Type B pancreatic cell (in vitro differentiated cells): Measurements from ENCODE around the gene MGMT. TPM values are rescaled to one million over a fixed set of nuclear protein-coding genes. Genes with fewer than 3 reads are reported as not detected.
A peak's percentile ranks its signal among the peaks of the same experiment; 100 is the strongest.

Experiments used
- DNase-seq: peaks from one replicate; pipeline ENCODE4 v3.0.0; 2021; ENCODE audit warnings: mixed read lengths; ENCODE audit not compliant: unreplicated experiment; ENCODE audit errors: extremely low spot score
- H3K27ac Mint-ChIP-seq: 2 replicates; pipeline ENCODE4 v1.8.0; 2021; ENCODE audit warnings: mild to moderate bottlenecking, mixed read lengths
- H3K27me3 Mint-ChIP-seq: 2 replicates; pipeline ENCODE4 v1.8.0; 2021; ENCODE audit warnings: mixed read lengths
- H3K36me3 Mint-ChIP-seq: 2 replicates; pipeline ENCODE4 v1.8.0; 2021; ENCODE audit warnings: mixed read lengths
- H3K4me1 Mint-ChIP-seq: one replicate; pipeline ENCODE4 v1.8.0; 2021; ENCODE audit warnings: mixed read lengths; ENCODE audit not compliant: unreplicated experiment
- H3K4me3 Mint-ChIP-seq: 2 replicates; pipeline ENCODE4 v1.8.0; 2021; ENCODE audit warnings: mild to moderate bottlenecking, mixed read lengths
- H3K9me3 Mint-ChIP-seq: 2 replicates; pipeline ENCODE4 v1.8.0; 2021; ENCODE audit warnings: mixed read lengths
- total RNA-seq: library from RNA; stranded (reverse); gene quantifications from 2 replicates; pipeline ENCODE4 v1.2.1, GENCODE V29; 2021; ENCODE audit warnings: low replicate concordance
- TF ChIP-seq, protein P1 (sequence below): fragments of 200-600 bp; sonication (generic); conservative IDR thresholded peaks from 2 replicates; pipeline ENCODE4 v1.5.0; 2021; ENCODE audit warnings: antibody characterized with exemption, mild to moderate bottlenecking

Gene MGMT
- total RNA-seq, 1 donor from 2014 or later, result 18.8 TPM

DNA sequence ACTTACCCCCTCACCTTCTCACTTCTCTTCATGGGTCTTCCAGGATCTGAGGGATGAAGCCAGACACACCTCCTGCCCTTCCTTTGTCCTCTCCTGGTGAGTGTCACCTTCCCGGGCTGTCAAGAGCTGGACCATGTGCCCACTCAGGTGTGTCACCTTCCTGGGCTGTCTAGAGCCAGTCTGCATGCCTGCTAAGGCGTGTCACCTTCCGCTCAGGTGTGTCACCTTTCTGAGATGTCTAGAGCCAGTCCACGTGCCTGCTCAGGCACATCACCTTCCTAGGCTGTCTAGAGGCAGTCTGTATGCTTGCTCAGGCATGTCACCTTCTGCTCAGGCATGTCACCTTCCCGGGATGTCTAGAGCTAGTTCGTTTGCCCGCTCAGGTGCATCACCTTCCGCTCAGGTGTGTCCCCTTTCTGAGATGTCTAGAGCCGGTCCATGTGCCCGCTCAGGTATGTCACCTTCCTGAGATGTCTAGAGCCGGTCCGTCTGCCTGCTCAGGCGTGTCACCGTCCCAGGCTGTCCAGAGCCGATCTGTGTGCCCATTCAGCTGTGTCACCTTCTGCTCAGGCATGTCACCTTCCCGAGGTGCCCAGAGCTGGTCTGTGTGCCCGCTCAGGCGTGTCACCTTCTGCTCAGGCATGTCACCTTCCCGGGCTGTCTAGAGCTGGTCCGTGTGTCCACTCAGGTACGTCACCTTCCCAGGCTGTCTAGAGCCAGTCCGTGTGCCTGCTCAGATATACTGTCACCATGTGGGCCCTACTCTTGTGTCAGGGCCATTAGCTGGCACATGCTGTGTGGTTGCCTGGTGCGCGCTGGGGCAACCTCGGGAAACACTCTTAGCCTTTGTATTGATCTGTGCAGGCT, 251.7 kb downstream of the MGMT start:
- Mint-ChIP-seq H3K27ac (peak overlapping the region; percentile 42), H3K9me3 (no peaks in the 10 kb centered on the region), H3K36me3 (peaks cover 12% of the 10 kb centered on the region), H3K27me3 (no peaks in the 10 kb centered on the region), H3K4me3 (no peak overlapping the region), H3K4me1 (no peaks in the 10 kb centered on the region)
- DNase-seq, result no peak
- TF ChIP-seq, protein P1, sequence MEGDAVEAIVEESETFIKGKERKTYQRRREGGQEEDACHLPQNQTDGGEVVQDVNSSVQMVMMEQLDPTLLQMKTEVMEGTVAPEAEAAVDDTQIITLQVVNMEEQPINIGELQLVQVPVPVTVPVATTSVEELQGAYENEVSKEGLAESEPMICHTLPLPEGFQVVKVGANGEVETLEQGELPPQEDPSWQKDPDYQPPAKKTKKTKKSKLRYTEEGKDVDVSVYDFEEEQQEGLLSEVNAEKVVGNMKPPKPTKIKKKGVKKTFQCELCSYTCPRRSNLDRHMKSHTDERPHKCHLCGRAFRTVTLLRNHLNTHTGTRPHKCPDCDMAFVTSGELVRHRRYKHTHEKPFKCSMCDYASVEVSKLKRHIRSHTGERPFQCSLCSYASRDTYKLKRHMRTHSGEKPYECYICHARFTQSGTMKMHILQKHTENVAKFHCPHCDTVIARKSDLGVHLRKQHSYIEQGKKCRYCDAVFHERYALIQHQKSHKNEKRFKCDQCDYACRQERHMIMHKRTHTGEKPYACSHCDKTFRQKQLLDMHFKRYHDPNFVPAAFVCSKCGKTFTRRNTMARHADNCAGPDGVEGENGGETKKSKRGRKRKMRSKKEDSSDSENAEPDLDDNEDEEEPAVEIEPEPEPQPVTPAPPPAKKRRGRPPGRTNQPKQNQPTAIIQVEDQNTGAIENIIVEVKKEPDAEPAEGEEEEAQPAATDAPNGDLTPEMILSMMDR, result no peak

DNA sequence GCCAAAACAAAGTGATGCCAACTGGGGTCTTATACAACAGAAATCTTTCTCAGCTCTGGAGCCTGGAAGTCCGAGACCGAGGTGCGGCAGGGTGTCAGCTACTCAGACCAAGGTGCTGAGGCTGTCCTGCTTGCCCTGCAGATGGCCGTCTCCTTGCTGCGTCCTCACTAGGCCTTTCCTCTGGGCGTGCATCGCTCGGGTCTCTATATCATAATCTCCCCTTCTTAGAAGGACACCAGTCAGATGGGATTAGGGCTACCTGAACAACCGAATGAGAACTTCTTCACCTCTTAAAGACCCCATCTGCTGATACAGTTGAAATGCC, 252.3 kb downstream of the MGMT start:
- H3K27ac Mint-ChIP-seq, result no peak overlapping the region
- H3K4me3 Mint-ChIP-seq, result no peak overlapping the region
- no peaks in the 10 kb centered on the region for H3K27me3 Mint-ChIP-seq
- no peaks in the 10 kb centered on the region for H3K9me3 Mint-ChIP-seq
- H3K36me3 Mint-ChIP-seq, result peaks cover 15% of the 10 kb centered on the region
- H3K4me1 Mint-ChIP-seq, result no peaks in the 10 kb centered on the region
- TF ChIP-seq, protein P1, result no peak
- DNase-seq, result no peak

DNA sequence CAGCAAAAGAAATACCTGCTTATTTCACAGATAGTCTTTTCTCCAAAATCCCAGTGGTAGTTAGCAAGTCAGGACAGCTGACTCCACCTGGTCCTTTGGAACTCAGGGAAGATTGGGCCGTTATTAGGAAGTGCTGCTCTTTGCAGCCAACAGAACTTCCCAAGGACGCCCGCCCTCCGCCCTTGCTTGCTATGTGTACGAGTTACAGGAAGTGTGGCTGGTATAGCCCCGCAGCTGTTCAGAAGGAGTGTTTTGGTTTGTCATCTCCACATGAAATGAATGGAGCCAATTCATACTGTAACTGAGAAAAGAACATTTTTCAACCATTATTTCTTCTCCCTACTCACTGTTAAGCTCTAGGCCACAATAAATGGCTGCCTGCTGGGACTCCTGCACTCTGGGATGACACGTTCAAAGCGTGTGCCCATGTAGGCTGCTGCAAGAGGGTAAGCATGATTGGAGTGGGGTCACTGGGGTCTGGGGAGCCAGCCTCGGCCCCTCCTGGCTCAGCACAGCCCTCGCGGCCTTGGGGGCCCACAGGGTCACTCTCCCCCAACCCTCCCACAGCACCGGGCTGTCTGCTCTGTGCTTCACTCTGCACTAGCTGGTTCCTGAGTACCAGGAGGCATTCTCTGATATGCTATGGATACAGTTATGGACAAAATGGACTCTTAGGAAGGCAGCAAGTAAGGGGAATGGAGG, 253.0 kb downstream of the MGMT start:
- TF ChIP-seq, protein P1, result no peak
- Mint-ChIP-seq H3K9me3 (no peaks in the 10 kb centered on the region), H3K27ac (no peak overlapping the region), H3K36me3 (peaks cover 16% of the 10 kb centered on the region), H3K4me1 (no peaks in the 10 kb centered on the region), H3K4me3 (no peak overlapping the region), H3K27me3 (no peaks in the 10 kb centered on the region)
- DNase-seq, result no peak

DNA sequence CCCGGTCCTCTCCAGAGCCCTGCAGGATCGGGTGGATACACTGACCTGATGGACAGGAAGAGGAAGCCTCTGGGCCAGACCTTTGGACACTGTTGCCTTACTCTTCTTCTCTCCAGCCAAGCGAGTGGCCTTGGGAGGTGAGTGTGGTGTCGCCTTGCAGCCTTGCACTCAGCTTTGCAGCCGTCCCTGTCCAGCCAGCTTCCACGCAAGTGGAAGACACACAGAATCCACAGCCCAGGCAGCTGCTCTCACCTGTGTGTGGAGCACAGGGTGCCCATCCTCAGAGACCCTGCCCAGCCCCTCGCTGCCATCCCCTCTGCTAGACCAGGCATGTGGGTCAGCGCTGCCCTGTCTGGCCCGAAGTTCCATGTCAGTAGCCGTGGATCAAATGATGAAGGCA, 258.0 kb downstream of the MGMT start:
- Mint-ChIP-seq H3K4me3 (no peak overlapping the region), H3K27me3 (no peaks in the 10 kb centered on the region), H3K36me3 (peaks cover 19% of the 10 kb centered on the region), H3K27ac (no peak overlapping the region), H3K4me1 (no peaks in the 10 kb centered on the region), H3K9me3 (no peaks in the 10 kb centered on the region)
- peak; percentile 62 for DNase-seq
- TF ChIP-seq, protein P1, result no peak

DNA sequence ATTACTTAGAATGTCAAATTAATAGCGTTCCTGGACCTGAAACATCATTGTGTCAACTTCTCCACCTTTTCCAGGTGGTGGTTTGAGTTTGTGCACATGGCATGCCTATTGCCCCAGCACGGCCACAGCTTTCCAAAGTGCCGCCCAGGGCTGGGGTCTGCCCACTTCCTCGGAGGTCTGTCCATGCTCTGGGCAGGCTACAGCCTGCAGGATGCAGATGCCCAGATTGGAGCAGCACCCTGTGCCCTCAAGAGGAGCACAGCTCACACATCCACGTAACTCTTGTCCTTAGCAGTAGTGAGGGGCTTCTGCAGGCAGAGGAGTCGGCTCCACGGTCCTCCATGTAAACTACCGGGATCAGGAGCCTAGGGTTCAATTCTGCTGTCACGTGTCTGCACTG, 258.4 kb downstream of the MGMT start:
- Mint-ChIP-seq H3K9me3 (no peaks in the 10 kb centered on the region), H3K4me1 (no peaks in the 10 kb centered on the region), H3K27ac (no peak overlapping the region), H3K36me3 (peaks cover 19% of the 10 kb centered on the region), H3K27me3 (no peaks in the 10 kb centered on the region), H3K4me3 (no peak overlapping the region)
- TF ChIP-seq, protein P1, result no peak
- no peak for DNase-seq
